GM10266 (cell line): ENCODE results near the gene RGN.
"Not testable (repeated sequence)": the region's sequence is repeated elsewhere in the genome, so short reads cannot be mapped to it uniquely, and the experiment has no call there.

Experiments
- DNase-seq: peaks from one replicate; pipeline ENCODE4 v3.0.0; 2012; ENCODE audit errors: extremely low spot score
- CTCF ChIP-seq: IDR thresholded peaks from 2 replicates; pipeline ENCODE4 v1.5.1; 2012; ENCODE audit warnings: mild to moderate bottlenecking, low read depth; ENCODE audit not compliant: control insufficient read depth, insufficient read depth; ENCODE audit errors: missing control alignments

RGN gene

GRCh38 chrX:47093860-47094259 lies 15.6 kb downstream of the RGN start:
- no peak for TF ChIP-seq CTCF
- DNase-seq: no peak

GRCh38 chrX:47097018-47097417 lies 18.8 kb downstream of the RGN start:
- DNase-seq: no peak
- no peak for TF ChIP-seq CTCF

GRCh38 chrX:47098338-47099094 lies 20.3 kb downstream of the RGN start:
- no peak for TF ChIP-seq CTCF
- DNase-seq: no peak

GRCh38 chrX:47101206-47101605 lies 23.0 kb downstream of the RGN start:
- DNase-seq: no peak

GRCh38 chrX:47110936-47111615 lies 32.8 kb downstream of the RGN start:
- not testable (repeated sequence) for DNase-seq

More at GRCh38 chrX:47101206-47101605, 23.0 kb downstream of the RGN start:
- no peak for TF ChIP-seq CTCF

GRCh38 chrX:47112316-47112954 lies 34.2 kb downstream of the RGN start:
- DNase-seq: no peak

GRCh38 chrX:47116551-47117110 lies 38.4 kb downstream of the RGN start:
- not testable (repeated sequence) for DNase-seq

More at GRCh38 chrX:47112316-47112954, 34.2 kb downstream of the RGN start:
- TF ChIP-seq CTCF: no peak

- DNase-seq: not testable (repeated sequence)
Observed at GRCh38 chrX:47124466-47124865, 46.2 kb downstream of the RGN start.
